Right lobe of liver (tissue), 6 donors: ENCODE results near the gene IRF9. TPM values are rescaled to one million over a fixed set of nuclear protein-coding genes. Genes with fewer than 3 reads are reported as not detected.
A peak's percentile ranks its signal among the peaks of the same experiment; 100 is the strongest.

Source experiments
- ATAC-seq, 4 donors: fragments of 200-7000 bp; cut with Tn5 transposase; one replicate each; pipeline ENCODE4 v1.9.1; 2020; ENCODE audit warnings: mild to moderate bottlenecking in 4 of 4, moderate library complexity in 4 of 4
- DNase-seq, 3 donors: peaks; one replicate each; pipeline ENCODE4 v3.0.0-alpha.2; 2020
- H3K27ac ChIP-seq, 3 donors: fragments of 200-600 bp; one replicate each; pipeline ENCODE4 v1.8.0; 2022
- H3K27me3 ChIP-seq, 2 donors: fragments of 200-600 bp; one replicate each; pipeline ENCODE4 v1.8.0; 2022
- H3K36me3 ChIP-seq, 4 donors: fragments of 200-600 bp; sonication (generic) in 1 of 4; one replicate each; pipeline versions ENCODE4 v1.5.1 to v1.8.0; 2017 to 2022; ENCODE audit warnings: control low read depth in 1 of 4
- H3K4me1 ChIP-seq, 4 donors: fragments of 200-600 bp; sonication (generic) in 1 of 4; one replicate each; pipeline versions ENCODE4 v1.5.1 to v1.8.0; 2017 to 2022; ENCODE audit warnings: control low read depth in 1 of 4
- H3K4me3 ChIP-seq, 3 donors: fragments of 200-600 bp; one replicate each; pipeline ENCODE4 v1.8.0; 2022
- H3K9me3 ChIP-seq, 4 donors: fragments of 200-600 bp; sonication (generic) in 1 of 4; one replicate each; pipeline versions ENCODE4 v1.5.1 to v1.8.0; 2017 to 2022; ENCODE audit warnings: control low read depth in 1 of 4
- CTCF ChIP-seq, 4 donors: fragments of 200-600 bp in 3 of 4; fragments of 450-650 bp in 1 of 4; IDR thresholded peaks; one replicate each; pipeline versions ENCODE4 v1.5.1 to v1.8.0; 2016 to 2022; ENCODE audit warnings: antibody characterized with exemption in 4 of 4, mild to moderate bottlenecking in 2 of 4
- POLR2A ChIP-seq: fragments of 450-650 bp; IDR thresholded peaks from one replicate; pipeline ENCODE4 v1.6.1; 2017; ENCODE audit warnings: antibody characterized with exemption, mild to moderate bottlenecking
- WGBS: methylation state at CpG from one replicate; pipeline ENCODE4 v1.1.6; 2018; ENCODE audit warnings: low coverage, low lambda C conversion rate; ENCODE audit not compliant: insufficient coverage; ENCODE audit errors: missing lambda C conversion rate; 5-methylcytosine and 5-hydroxymethylcytosine counted together
- intact Hi-C, 2 donors: fragments of 100-400 bp; cut with DNase I; formaldehyde crosslinking; loops; one replicate each; pipeline versions ENCODE4 v1.11.2 to v1.14.1; 2022
- total RNA-seq, 6 experiments: library from RNA; depleted of rRNA in 2 of 6; stranded (reverse); fragments of >200 nt in 2 of 6; fragmentation: NEBNext Ultra II Directional in 3 of 6; extraction: Animal tissue kit (Norgen Biotek cat#: 25700) in 3 of 6; gene quantifications; one replicate each; pipeline versions ENCODE4 v1.1.0 to v1.2.4, GENCODE V29; 2016 to 2023
- donor health status: DM: no; HTN: yes; CAD: no.
- donor health status: DM: no; HTN: no; CAD: no.
- donor health status: DM: no; HTN: no; CAD: no.
- donor health status: DM: no; HTN: yes; CAD: no.
- donor health status: DM: no; HTN: yes; CAD: no.

The IRF9 gene
- total RNA-seq, 6 experiments from 2014 or later = 17.4 to 66.6 (median 37.2) TPM

GRCh38 chr14:24141097-24141880 lies 19.8 kb upstream of the IRF9 start, which contains the start of gene EMC9:
EMC9 (minus strand) TSS chr14:24141591; CDS start chr14:24141304, 287 bp downstream.
- ATAC-seq (peak; percentile 89 to 95 (median 92)), DNase-seq (peak; percentile 100)
- TF ChIP-seq CTCF (IDR thresholded peaks at IDR 0.05) (peak; percentile 28 to 82 (median 41)), POLR2A (peak; percentile 86)
- WGBS = under 1% methylated on average over 26 of the region's 65 CpGs
- no peaks in the 10 kb centered on the region for H3K9me3 ChIP-seq
- peak within 1 kb of the TSS; percentile 57 to 81 (median 77) for H3K27ac ChIP-seq
- intact Hi-C loops = no loop called here
- H3K36me3 ChIP-seq = peaks cover 0 to 32% (median 6%) of the 10 kb centered on the region in 4 donors
- no peaks in the 10 kb centered on the region for H3K27me3 ChIP-seq
- peak within 1 kb of the TSS; percentile 70 to 81 (median 75) for H3K4me3 ChIP-seq
- peaks cover 0 to 47% (median 9%) of the 10 kb centered on the region in 4 donors for H3K4me1 ChIP-seq

- Histone ChIP-seq H3K9me3 (no peaks in the 10 kb centered on the region), H3K27me3 (no peaks in the 10 kb centered on the region), H3K36me3 (peaks cover 0 to 25% (median 5%) of the 10 kb centered on the region in 4 donors), H3K27ac (no peak overlapping the region), H3K4me1 (peaks cover 0 to 39% (median 9%) of the 10 kb centered on the region in 4 donors), H3K4me3 (no peak overlapping the region)
- TF ChIP-seq CTCF (IDR thresholded peaks at IDR 0.05) (no peak), POLR2A (no peak)
- ATAC-seq = no peak
- intact Hi-C loops = no loop called here
- peak in 1 of 3 donors; percentile 23 for DNase-seq
- 100% methylated on average over 2 of the region's 2 CpGs for WGBS
These were observed 17.6 kb upstream of the IRF9 start for GRCh38 chr14:24143511-24143910.

GRCh38 chr14:24144451-24144850 lies 16.6 kb upstream of the IRF9 start:
- no peak overlapping the region for H3K4me3 ChIP-seq
- H3K4me1 ChIP-seq = peaks cover 0 to 32% (median 9%) of the 10 kb centered on the region in 4 donors
- H3K27me3 ChIP-seq = no peaks in the 10 kb centered on the region
- no peak for DNase-seq
- TF ChIP-seq POLR2A = no peak
- TF ChIP-seq CTCF (IDR thresholded peaks at IDR 0.05) = no peak
- WGBS = 100% methylated on average over 1 of the region's 1 CpG
- no peak overlapping the region for H3K27ac ChIP-seq
- intact Hi-C loops = no loop called here
- H3K9me3 ChIP-seq = no peaks in the 10 kb centered on the region
- H3K36me3 ChIP-seq = peaks cover 0 to 23% (median 3%) of the 10 kb centered on the region in 4 donors
- ATAC-seq = no peak

- H3K9me3 ChIP-seq = no peaks in the 10 kb centered on the region
- TF ChIP-seq CTCF (IDR thresholded peaks at IDR 0.05) = no peak
- no peak for TF ChIP-seq POLR2A
- H3K27ac ChIP-seq = no peak overlapping the region
- peaks cover 0 to 25% (median 7%) of the 10 kb centered on the region in 4 donors for H3K4me1 ChIP-seq
- ATAC-seq (no peak), DNase-seq (no peak)
- H3K4me3 ChIP-seq = peak overlapping the region in 1 of 3 donors; percentile 86
- 75% methylated on average over 1 of the region's 2 CpGs for WGBS
- no peaks in the 10 kb centered on the region for H3K27me3 ChIP-seq
- intact Hi-C loops = no loop called here
- H3K36me3 ChIP-seq = peaks cover 0 to 26% (median 6%) of the 10 kb centered on the region in 4 donors
These were observed 15.8 kb upstream of the IRF9 start for GRCh38 chr14:24145219-24145618.
